Ascending aorta (tissue), 2 donors: ENCODE measurements around the gene HMGB4. TPM values are rescaled to one million over a fixed set of nuclear protein-coding genes. Genes with fewer than 3 reads are reported as not detected.

ENCODE experiments used
- DNase-seq, 2 donors: peaks; one replicate each; pipeline ENCODE4 v3.0.0-alpha.2; 2019; ENCODE audit warnings: low spot score in 2 of 2
- H3K27ac ChIP-seq, 2 donors: fragments of 200-600 bp; sonication (generic); one replicate each; pipeline ENCODE4 v1.5.1; 2016 to 2017; ENCODE audit warnings: mild to moderate bottlenecking in 1 of 2
- H3K27me3 ChIP-seq: fragments of 200-600 bp; sonication (generic); one replicate; pipeline ENCODE4 v1.5.1; 2017
- H3K36me3 ChIP-seq, 2 donors: fragments of 200-600 bp; sonication (generic); one replicate each; pipeline ENCODE4 v1.5.1; 2016
- H3K4me1 ChIP-seq, 2 donors: fragments of 200-600 bp; sonication (generic); one replicate each; pipeline ENCODE4 v1.5.1; 2016 to 2017; ENCODE audit warnings: mild to moderate bottlenecking in 1 of 2
- H3K4me3 ChIP-seq, 2 donors: fragments of 200-600 bp; sonication (generic); one replicate each; pipeline ENCODE4 v1.5.1; 2016 to 2017; ENCODE audit warnings: mild to moderate bottlenecking in 1 of 2
- H3K9me3 ChIP-seq, 2 donors: fragments of 200-600 bp; sonication (generic); one replicate each; pipeline ENCODE4 v1.5.1; 2016
- CTCF ChIP-seq, 3 experiments: fragments of 200-600 bp in 2 of 3; fragments of 450-650 bp in 1 of 3; sonication (generic) in 2 of 3; IDR thresholded peaks; one replicate each; pipeline ENCODE4 v1.5.1; 2016 to 2019; ENCODE audit warnings: antibody characterized with exemption in 3 of 3, mild to moderate bottlenecking in 1 of 3, moderate library complexity in 1 of 3
- intact Hi-C: fragments of 100-400 bp; cut with DNase I; formaldehyde crosslinking; loops from one replicate; pipeline ENCODE4 v1.15.1; 2023
- total RNA-seq: library from RNA; depleted of rRNA; stranded (reverse); fragments of >200 nt; gene quantifications from one replicate; pipeline ENCODE4 v1.1.0, GENCODE V29; 2016

The HMGB4 gene
- total RNA-seq: not detected

DNA sequence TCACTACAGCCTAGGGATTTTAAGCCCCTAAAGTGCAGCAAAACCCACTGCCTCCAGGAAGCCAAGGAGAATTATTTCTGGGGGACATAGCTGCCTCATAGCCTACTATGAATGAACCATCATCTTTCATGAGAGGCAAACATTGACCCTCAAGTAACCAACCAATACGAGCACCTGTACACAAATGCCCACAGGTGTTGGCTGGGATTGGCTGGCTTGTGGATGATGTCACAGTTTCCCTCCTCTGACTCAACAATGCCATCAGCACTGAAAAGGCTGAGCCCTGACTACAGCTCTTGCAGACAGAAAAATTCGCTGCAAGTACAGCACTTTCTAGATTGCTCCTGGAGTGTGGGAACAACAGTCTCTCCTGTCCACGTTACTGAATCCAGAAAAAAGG, at the start of gene HMGB4:
Gene HMGB4, plus strand, starts transcription at position 301 of the 400 bp plus-strand sequence. CDS start 113 bp downstream, outside the sequence.
- H3K36me3 ChIP-seq: no peaks in the 10 kb centered on the region
- no peak for DNase-seq
- H3K27me3 ChIP-seq: no peaks in the 10 kb centered on the region
- H3K4me3 ChIP-seq: no peak within 1 kb of the TSS
- intact Hi-C loops: no loop called here
- H3K27ac ChIP-seq: no peak within 1 kb of the TSS
- no peak for TF ChIP-seq CTCF (IDR thresholded peaks at IDR 0.05)
- H3K4me1 ChIP-seq: no peaks in the 10 kb centered on the region
- no peaks in the 10 kb centered on the region for H3K9me3 ChIP-seq

DNA sequence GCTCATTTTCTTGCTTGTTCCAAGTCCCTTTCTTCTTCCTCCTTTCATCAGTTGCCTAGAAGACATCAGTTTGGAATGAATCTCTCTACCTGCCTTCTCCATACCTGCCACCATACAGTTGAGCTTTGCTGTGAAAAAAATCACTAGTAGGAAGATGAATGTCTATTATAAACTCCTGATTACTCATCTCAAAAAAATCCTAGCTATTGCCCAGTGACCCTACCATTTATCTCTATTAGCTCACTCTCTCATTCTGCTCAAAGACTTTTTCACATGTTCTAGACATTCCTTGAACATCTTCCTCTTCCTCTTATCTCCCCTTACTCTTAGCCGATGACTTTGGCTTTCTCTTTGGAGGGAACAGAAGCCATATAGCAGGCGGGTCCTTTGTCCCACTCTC, 49.7 kb upstream of the HMGB4 start:
- Histone ChIP-seq H3K36me3 (no peaks in the 10 kb centered on the region), H3K4me1 (no peaks in the 10 kb centered on the region), H3K27ac (no peak overlapping the region), H3K27me3 (no peaks in the 10 kb centered on the region), H3K4me3 (no peak overlapping the region), H3K9me3 (peaks cover 0 to 8% of the 10 kb centered on the region in 2 donors)
- intact Hi-C loops: no loop called here
- TF ChIP-seq CTCF (IDR thresholded peaks at IDR 0.05): no peak
- no peak for DNase-seq

- intact Hi-C loops: no loop called here
- H3K27me3 ChIP-seq: no peaks in the 10 kb centered on the region
- TF ChIP-seq CTCF (IDR thresholded peaks at IDR 0.05): no peak
- no peak for DNase-seq
- H3K36me3 ChIP-seq: no peaks in the 10 kb centered on the region
- H3K27ac ChIP-seq: no peak overlapping the region
- H3K4me1 ChIP-seq: no peaks in the 10 kb centered on the region
- no peaks in the 10 kb centered on the region for H3K9me3 ChIP-seq
- H3K4me3 ChIP-seq: no peak overlapping the region
Measured at GRCh38 chr1:33815061-33815460, 48.8 kb upstream of the HMGB4 start.

DNA sequence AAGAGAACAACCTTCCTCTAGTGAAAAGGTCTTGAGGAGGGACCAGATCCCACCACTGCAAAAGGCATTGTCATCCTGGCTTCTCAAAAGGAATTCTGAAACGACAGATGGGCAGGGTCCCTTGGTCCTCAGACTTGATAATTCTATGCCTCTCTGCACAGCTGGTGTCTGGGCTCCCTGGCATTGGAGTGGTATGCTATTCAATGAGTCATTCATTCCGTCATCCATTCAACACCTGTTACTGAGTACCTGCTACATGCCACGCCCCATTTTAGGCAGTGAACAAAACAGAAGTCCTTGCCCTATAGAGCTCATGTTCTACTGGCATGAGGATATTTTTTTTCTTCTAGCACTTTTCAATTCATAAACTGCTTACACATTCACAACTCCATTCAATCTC, 45.8 kb upstream of the HMGB4 start:
- intact Hi-C loops: no loop called here
- no peaks in the 10 kb centered on the region for H3K4me1 ChIP-seq
- peak in 1 of 2 donors; percentile 25 for DNase-seq

GRCh38 chr1:33819290-33819912, 44.5 kb upstream of the HMGB4 start:
- H3K27ac ChIP-seq: no peak overlapping the region
- TF ChIP-seq CTCF (IDR thresholded peaks at IDR 0.05): no peak
- no peaks in the 10 kb centered on the region for H3K4me1 ChIP-seq
- H3K27me3 ChIP-seq: no peaks in the 10 kb centered on the region
- intact Hi-C loops: no loop called here
- no peak overlapping the region for H3K4me3 ChIP-seq
- peak in 1 of 2 donors; percentile 30 for DNase-seq
- no peaks in the 10 kb centered on the region for H3K9me3 ChIP-seq
- H3K36me3 ChIP-seq: no peaks in the 10 kb centered on the region

More for the DNA sequence above, 45.8 kb upstream of the HMGB4 start:
- no peaks in the 10 kb centered on the region for H3K36me3 ChIP-seq
- no peak for TF ChIP-seq CTCF (IDR thresholded peaks at IDR 0.05)
- no peak overlapping the region for H3K27ac ChIP-seq
- H3K9me3 ChIP-seq: no peaks in the 10 kb centered on the region
- no peak overlapping the region for H3K4me3 ChIP-seq
- no peaks in the 10 kb centered on the region for H3K27me3 ChIP-seq

DNA sequence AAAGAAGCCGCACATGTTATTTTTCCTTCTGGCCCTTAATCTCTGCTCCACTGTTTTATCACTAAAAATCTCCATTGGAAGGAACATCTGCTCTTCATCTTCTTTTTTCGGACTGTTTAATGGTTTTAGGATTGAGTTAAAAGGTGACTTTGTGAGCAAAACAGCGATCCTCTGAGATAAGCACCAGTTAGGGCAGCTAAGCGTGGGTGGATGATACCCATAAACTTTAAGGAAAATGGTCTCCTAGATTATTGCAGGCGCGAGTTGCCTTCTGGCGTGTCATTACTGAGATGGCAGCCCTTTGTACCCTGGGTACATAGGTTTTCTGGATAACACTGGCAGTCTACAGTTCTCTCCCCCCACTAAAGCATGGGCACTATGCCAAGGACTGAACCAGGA, 44.0 kb upstream of the HMGB4 start:
- no peaks in the 10 kb centered on the region for H3K27me3 ChIP-seq
- DNase-seq: peak in 1 of 2 donors; percentile 9
- no peak overlapping the region for H3K4me3 ChIP-seq
- H3K27ac ChIP-seq: no peak overlapping the region
- intact Hi-C loops: no loop called here
- TF ChIP-seq CTCF (IDR thresholded peaks at IDR 0.05): no peak
- H3K4me1 ChIP-seq: no peaks in the 10 kb centered on the region
- no peaks in the 10 kb centered on the region for H3K36me3 ChIP-seq
- no peaks in the 10 kb centered on the region for H3K9me3 ChIP-seq
